ENCODE results near the gene TM7SF2.
"Not testable (repeated sequence)": the region's sequence is repeated elsewhere in the genome, so short reads cannot be mapped to it uniquely, and the experiment has no call there.

Gene TM7SF2

DNA sequence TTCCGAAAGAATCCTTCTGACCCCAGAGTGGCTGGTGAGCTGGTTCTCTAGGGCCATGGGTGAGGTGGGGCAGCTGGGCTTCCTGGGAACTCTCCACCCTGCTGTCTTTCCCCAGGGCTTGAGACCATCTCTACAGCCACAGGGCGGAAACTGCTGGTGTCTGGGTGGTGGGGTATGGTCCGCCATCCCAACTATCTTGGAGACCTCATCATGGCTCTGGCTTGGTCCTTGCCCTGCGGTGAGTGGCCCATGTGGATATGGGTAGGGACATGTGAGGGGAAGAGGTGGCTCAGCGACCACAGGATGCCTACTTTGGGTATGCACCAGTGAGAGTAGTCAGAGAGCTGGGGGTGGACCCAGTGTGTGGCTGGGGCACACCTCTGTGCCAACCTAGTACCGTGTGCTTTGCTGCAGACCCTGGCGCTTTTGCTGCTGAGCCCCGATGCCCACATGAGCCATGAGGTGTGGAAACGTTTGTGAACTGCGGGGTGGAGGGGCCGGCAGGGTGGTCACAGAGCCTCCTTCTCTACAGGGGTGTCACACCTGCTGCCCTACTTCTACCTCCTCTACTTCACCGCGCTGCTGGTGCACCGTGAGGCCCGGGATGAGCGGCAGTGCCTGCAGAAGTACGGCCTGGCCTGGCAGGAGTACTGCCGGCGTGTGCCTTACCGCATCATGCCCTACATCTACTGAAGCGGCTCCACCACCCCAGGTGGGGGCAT lies 3.9 kb downstream of the TM7SF2 start:
- DNase-seq, result no peak

DNA sequence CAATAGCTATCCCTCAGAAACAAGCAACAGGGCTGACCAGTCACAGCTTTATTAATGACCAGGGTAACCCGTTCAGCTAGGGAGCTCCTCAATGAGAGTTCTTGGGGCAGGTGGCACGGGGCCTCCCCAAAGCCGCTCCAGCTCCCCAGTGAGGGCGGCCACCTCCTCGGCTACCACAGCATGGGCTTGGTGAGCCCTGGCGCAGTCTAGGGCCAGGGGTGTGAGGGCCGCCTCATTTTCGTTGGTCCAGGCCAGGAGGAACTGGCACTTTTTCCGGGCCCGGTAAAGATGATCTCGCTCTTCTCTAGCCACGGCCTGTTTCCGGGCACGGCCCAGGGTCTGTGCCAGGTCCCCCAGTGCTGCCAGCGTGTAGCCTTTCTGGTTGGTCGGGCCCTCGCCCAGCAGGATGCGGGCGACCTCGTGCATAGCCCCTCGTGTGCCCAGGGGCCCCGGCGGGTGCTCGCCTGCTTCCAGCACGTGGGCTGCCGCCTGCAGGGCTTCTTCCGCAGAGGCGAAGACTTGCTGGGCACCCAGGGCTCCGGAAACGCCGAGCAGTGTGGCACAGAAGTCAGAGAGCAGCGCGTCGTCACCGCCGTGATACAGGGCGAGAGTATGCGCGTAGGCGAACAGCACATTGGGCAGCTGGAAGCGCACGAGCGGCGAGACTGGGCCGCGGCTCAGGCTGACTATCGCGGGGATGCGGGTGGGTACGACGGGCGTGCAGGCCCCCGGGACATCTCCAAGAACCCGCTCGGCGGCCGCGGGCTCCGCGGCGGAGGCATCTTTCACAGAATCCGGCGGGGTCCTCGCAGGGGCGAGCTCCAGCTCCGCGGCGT lies 4.9 kb downstream of the TM7SF2 start:
- DNase-seq, result no peak

DNA sequence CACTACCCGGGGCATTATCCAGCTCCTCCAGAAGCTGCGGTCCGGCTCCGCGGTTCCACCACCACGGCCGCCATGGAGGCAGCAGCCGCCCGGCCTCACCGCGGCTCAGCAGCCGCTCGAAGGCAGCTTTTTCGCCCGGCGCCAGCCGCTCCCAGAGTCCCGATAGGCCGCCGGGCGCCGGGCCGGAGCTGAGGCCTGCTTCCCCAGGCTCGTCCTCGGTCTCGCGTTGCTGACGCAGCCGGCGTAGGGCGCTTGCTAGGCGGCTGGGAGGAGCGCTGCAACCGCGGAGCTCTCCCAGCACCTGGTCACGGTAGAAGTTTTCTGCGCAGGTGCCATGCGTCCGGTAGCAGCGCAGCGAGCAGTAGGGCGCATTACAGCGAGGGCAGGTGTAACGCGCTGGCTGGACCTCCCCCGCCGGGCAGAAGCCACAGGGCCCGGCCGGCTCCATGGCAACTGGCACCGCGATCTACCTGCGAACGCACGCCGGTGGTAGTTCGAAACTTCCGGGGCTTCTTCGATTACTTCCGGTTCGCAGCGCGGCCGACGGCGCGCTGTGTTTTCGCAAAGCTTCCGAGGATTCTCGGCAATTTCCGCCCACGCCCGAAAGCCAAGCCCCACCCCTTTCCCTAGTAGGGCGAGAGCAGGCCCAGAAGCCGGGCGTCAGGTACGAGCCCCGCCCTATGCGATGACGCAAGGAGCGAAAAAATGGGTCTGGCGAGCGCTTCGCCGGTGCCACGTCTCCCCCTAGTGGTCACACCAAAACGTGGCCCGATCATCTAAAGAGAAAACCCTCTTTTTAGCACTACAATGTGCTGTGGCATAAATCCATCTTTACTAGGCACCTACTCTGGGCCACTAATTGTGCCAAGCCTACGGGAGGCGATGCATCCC lies 5.8 kb downstream of the TM7SF2 start, which contains the start of gene ZNHIT2:
Gene ZNHIT2, minus strand, starts transcription at position 496 of the 891 bp plus-strand sequence. Its CDS starts 48 bp downstream, at position 448.
- DNase-seq, result peak; percentile 100

DNA sequence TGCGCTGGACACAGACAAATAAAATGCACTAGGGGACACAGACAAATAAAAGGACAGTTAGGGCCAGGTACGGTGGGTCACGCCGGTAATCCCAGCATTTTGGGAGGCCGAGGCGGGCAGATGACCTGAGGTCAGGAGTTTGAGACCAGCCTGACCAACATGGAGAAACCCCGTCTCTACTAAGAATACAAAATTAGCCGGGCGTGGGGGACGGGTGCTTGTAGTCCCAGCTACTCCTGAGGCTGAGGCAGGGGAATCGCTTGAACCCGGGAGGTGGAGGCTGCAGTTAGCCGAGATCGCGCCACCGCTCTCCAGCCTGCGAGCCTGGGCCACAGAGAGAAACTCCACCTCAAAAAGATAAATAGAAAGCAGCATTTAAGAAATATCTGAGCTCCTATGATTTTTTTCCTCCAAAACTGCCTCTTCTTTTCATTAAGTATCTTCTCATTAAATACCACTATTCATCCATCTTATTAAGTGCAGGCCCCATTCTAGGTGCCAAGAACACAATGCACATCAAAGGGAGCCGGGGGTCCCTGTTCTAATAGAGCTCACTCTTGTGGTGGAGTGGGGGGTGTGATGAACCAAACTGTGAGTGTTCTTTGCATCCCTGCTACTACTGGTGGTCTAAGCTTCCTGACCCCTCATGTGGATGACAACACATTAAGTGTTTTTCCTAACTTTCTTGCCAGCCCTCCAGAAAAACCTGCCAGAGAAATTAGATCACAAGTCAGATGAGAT lies 6.6 kb downstream of the TM7SF2 start:
- DNase-seq, result no peak

- DNase-seq, result not testable (repeated sequence)
Observed at GRCh38 chr11:65118891-65119669, 7.4 kb downstream of the TM7SF2 start.

GRCh38 chr11:65119670-65119995 lies 8.0 kb downstream of the TM7SF2 start:
- no peak for DNase-seq

GRCh38 chr11:65120831-65121230 lies 9.2 kb downstream of the TM7SF2 start:
- no peak for DNase-seq

- DNase-seq, result no peak
Observed at GRCh38 chr11:65121447-65121864, 9.8 kb downstream of the TM7SF2 start.

DNA sequence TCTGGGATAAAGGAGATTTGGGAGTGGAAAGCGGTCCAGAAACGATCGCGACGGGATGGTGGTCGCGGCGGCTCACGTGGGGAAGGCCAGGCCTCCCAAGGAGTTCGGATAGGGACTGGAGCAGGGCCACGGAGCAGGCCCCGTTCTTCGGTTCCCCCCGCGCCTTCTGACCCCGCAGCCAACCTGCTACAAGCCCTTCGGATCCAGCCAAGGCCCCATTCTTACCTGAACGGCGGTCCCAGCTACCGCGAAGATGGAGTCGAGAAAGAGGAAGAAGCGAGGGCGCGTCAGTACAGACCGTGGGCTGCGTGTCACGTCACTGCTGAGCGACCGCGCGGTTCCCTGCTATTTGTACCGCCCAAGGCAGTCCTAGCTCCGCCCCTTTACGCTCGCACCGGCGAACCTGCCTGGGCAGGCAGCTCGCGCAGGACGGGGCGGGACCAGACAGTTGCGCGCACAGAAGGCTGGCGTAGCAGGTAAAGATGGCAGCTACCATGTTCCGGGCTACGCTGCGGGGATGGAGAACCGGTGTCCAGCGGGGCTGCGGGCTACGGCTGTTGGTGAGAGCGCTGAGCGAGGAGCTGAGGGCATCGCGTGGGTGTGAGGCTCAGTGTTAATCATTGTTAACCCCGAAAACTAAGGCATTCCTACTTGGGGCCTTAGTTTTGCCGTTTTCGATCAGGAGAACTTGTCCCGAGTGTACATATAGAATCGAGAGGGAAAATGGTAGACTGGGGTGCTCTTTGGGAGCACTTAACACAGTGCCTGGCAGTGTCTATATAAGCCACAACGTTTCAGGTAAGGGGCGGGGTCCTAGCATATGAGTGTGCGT lies 10.4 kb downstream of the TM7SF2 start, which contains the start of the genes FAU and MRPL49:
Gene FAU, minus strand, starts transcription at position 270 of the 832 bp plus-strand sequence. CDS start 321 bp downstream, outside the sequence.
Gene MRPL49, plus strand, starts transcription at position 457 of the 832 bp plus-strand sequence. Its CDS starts 26 bp downstream, at position 483.
- peak; percentile 95 for DNase-seq

DNA sequence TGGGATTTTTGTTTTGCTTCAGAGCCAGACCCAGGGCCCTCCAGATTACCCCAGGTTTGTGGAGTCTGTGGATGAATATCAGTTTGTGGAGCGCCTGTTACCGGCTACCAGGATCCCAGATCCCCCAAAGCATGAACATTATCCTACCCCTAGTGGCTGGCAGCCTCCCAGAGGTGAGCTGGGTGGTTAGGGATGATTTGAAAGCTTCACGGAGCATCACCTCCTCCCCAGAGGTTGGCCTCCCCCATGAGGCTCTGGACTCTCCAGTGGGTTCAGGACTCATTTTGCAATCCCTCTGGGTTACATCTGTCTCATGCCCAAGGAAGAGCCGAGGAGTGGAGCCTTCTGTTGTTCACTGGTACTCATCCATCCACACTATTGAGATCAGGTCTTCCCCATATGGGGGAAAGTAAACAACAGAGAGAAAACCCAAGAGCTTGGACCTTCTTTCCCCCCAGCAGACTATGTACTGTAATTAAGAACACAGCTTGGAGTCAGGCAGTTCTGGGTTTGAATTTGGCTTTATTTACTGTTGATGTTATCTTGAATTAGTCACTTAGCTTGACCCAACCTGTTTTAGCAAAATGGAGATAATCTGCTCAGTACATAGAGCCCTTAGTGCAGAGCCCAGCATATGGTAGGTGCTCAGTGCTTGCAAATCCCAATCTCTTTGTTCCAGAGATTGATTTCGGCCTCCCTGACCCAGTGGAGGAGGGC lies 13.0 kb downstream of the TM7SF2 start:
- DNase-seq, result no peak

GRCh38 chr11:65125197-65126056 lies 13.8 kb downstream of the TM7SF2 start:
- DNase-seq, result no peak

GRCh38 chr11:65126624-65127274 lies 15.1 kb downstream of the TM7SF2 start:
- DNase-seq, result no peak

DNA sequence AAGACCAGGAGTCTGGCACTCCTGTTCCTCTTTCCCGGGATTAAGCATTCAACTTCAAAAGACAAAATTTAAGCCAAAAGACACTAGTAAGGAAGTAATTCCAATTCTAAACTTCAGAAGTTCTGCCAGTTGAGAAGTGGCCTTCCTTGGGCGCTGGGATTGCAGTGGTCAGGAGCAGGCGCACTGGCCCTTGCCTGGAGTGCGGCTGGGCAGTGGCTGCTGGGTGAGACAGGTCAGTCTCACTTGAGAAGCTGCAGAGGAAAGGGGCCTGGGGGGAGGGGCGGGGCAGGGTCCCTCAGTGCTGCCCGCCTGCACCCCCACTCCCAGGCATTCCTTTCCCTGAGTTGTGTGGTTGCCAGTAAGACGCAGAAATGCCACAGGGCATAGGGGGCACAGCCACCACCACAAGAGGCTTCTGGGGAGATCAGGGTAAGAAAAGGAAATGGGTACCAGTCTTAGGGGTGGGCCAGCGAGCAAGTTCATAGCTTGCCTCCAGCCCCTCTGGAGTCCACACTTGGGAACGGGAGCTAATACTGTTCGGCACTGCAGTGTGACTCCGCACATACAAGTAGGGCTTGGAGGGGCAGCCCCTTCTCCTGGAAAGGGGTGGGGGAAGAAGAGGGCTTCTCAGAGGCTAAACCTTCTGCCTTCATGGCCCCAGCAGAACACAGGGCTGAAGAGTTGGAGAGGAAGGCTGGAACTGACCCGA lies 16.0 kb downstream of the TM7SF2 start:
- DNase-seq, result no peak

DNA sequence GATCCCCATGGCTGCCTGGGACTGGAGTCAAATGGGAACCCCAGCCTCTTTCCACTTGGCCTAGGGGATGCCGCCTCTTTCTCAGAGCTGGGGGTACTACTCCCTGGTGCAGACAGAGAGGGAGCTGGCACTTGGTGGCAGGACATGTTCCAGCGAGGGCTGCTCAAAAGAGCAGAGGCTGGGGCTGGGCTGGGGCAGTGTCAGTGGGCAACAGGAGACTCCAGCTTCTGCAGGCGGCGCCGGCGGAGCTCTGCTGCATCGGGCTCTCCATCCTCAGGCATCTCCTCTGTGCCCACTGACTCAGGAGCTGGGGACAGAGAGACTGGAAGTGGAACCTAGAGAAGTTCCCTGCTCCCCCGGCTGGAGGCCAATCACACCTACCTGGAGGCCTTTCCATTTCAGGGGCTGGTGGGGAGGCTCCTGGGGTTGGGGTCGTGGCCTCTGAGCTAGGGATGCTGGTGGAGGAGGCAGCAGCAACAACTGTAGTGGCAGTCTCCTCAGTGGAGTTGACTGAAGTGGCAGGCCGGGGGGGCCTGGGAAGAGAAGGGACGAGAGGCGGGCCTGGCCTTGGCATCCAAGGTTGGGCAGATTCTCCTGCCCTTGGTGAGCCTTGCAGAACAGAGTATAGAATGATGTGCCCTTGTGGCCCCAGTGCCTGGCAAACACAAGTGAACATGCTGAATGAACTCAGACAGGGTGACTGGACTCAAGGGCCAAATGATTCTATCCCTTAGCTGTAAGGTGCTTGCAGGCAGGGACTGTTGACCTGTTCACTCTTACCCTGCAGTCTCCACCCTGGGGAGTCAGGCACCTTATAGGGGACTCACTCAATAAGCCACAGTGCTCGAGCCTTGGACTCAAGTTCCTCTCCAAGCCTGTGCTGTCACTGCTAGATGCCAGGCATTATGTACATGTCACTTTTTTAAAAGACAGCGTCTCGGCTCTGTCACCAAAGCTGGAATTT lies 16.8 kb downstream of the TM7SF2 start:
- no peak for DNase-seq

GRCh38 chr11:65129649-65130441 lies 18.2 kb downstream of the TM7SF2 start:
- no peak for DNase-seq
